ENCODE measurements around the gene CHST15.
"Not testable (repeated sequence)": the region's sequence is repeated elsewhere in the genome, so short reads cannot be mapped to it uniquely, and the experiment has no call there.

Gene CHST15

DNA sequence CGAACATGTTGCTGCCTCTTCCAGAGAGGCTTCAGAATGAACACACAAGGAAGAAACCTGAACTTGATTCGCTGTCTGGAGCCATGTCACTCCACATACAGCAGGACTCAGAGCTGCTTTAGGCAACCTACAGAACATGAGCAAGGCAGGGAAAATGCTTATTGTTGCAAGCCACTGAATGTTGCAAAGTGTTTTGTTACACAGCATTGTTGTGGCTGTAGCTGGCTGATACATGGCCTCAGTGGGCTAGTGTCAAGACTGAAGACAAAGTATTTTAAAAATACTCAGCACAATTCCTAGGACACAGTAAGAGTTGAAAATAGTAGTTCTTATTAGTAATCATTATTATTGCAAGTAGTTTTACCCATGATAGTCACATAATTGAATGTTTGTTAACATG is 3.1 kb upstream of the CHST15 start:
- CTCF ChIA-PET = no interaction called here
- TF ChIP-seq, protein P1, sequence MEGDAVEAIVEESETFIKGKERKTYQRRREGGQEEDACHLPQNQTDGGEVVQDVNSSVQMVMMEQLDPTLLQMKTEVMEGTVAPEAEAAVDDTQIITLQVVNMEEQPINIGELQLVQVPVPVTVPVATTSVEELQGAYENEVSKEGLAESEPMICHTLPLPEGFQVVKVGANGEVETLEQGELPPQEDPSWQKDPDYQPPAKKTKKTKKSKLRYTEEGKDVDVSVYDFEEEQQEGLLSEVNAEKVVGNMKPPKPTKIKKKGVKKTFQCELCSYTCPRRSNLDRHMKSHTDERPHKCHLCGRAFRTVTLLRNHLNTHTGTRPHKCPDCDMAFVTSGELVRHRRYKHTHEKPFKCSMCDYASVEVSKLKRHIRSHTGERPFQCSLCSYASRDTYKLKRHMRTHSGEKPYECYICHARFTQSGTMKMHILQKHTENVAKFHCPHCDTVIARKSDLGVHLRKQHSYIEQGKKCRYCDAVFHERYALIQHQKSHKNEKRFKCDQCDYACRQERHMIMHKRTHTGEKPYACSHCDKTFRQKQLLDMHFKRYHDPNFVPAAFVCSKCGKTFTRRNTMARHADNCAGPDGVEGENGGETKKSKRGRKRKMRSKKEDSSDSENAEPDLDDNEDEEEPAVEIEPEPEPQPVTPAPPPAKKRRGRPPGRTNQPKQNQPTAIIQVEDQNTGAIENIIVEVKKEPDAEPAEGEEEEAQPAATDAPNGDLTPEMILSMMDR (conservative IDR thresholded peaks at IDR 0.05; ENCODE audit: low read depth) = no peak
- POLR2A ChIA-PET (ENCODE audit: low non-redundant PET) = no interaction called here
- DNase-seq (ENCODE audit: low spot score) = no peak
- H3K27ac ChIP-seq = no peak overlapping the region

DNA sequence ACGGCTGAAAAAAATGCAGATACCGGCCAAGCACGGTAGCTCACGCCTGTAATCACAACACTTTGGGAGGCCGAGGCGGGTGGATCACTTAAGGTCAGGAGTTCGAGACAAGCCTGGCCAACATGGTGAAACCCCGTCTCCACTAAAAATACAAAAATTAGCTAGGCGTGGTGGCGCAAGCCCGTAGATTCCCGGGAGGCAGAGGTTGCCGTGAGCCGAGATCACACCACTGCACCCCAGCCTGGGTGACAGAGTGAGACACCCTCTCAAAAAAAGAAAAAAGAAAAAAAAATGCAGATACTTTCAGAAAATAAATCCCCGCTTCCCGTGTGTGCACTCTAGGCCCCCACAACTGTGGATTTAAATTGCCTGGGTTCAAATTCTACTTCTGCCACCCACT is 2.4 kb upstream of the CHST15 start:
- CTCF ChIA-PET; DNase-seq (ENCODE audit: low spot score); H3K27ac ChIP-seq; POLR2A ChIA-PET (ENCODE audit: low non-redundant PET): not testable (repeated sequence)

DNA sequence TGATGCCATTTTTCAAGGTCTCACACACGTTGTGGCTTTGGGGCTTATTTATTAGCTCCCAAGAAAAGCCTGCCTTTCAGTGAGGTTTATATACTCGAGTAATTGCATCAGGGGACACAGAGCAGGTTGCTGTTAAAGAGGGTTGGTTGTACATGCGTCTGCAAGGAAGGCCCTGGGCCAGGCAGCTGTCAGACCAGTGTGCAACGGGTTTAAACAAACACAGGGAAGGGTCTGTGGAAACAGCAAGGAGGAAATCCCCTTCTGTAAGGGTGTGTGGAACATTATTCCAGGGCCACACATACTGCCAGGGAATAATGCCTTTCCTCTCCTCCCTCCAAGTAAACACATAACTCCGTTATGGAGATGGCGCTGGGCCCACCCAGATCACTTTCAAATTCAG is 1.7 kb upstream of the CHST15 start:
- CTCF ChIA-PET = no interaction called here
- TF ChIP-seq, protein P1 (conservative IDR thresholded peaks at IDR 0.05; ENCODE audit: low read depth) = no peak
- POLR2A ChIA-PET (ENCODE audit: low non-redundant PET) = no interaction called here
- no peak for DNase-seq (ENCODE audit: low spot score)
- no peak overlapping the region for H3K27ac ChIP-seq

DNA sequence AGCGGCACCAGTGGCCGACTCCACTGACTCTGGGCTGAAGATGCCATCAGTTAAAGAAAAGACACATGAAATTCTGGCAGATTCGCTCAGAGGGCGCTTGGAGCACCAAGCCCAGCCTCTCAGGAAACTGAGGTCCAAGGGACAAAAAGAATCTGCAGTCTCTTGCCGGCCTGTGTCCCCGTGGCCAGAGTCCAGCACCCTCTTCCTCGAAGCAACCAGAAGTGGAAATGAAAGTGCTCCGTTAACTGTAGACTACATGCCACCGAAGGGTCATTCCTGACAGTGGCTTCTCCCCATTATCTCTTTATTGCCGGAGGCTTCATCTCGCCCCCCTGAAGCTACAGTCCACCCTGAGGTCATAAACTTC is 1.0 kb upstream of the CHST15 start:
- peak overlapping the region; percentile 85 for H3K27ac ChIP-seq
- TF ChIP-seq, protein P1 (conservative IDR thresholded peaks at IDR 0.05; ENCODE audit: low read depth) = no peak
- ChIA-PET CTCF (no interaction called here), POLR2A (ENCODE audit: low non-redundant PET) (no interaction called here)
- DNase-seq (ENCODE audit: low spot score) = no peak

DNA sequence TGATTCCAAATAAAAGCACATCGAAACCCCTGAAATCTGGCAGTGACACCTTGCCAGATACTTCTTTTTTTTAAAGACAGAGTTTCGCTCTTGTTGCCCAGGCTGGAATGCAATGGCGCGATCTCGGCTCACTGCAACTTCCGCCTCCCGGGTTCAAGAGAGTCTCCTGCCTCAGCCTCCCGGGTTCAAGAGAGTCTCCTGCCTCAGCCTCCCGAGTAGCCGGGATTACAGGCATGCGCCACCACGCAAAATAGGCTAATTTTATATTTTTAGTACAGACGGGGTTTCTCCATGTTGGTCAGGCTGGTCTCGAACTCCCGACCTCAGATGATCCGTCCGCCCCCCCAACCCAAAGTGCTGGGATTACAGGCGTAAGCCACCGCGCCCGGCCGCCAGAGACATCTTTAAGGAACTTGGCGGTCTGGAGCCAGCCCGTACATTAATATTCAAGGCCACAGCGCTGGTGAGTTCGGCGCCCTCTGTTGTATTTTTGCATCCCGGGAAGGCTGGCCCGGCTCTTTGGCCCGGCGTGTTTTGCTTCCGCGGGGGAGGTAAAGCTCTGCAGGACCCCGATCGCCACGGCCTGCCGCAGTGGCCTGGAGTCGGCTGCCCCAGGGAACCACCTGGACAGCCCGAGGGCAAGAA is 498 bp upstream of the CHST15 start:
- POLR2A ChIA-PET (ENCODE audit: low non-redundant PET) = interaction anchor here (1.6 kb wide), 1 partner anchor 59 kb away, joined by 9 read pairs; no protein-coding TSS in a partner anchor
- CTCF ChIA-PET = interaction anchor here (0.6 kb wide), 5 partner anchors 45 to 292 kb away, joined by 3 to 5 read pairs (median 4); no protein-coding TSS in a partner anchor
- DNase-seq (ENCODE audit: low spot score) = not testable (repeated sequence)
- H3K27ac ChIP-seq = peak overlapping the region; percentile 85

DNA sequence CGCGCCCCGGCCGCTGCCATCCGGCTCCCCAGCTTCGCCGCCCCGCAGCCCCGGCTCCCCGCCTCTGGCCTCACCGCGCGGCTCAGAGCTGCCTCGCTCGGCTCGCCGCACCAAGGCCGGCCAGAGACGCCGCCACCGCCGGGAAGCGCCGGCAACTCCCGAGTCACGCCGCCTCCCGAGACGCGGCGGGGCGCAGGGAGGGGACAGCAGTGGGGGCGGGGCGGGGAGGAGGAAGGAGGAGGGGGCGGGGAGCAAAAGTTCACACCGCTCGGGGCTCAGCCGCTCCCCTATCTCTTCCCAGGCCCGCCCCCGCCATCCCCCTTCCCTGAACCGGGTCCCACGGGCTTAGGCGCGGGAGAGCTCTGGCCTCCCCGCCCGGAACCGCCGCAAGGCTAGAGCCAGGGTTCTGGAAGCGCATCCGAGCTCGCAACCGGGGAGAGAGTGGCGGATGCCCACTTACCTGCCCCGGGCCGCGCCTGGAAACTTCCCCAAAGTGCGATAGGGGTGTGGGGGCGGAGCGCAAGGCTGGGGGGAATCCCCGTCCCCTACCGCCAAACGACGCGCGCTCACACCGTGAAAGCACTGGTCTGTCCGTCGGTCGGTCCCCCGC is 1.0 kb downstream of the CHST15 start:
- DNase-seq (ENCODE audit: low spot score) = peak; percentile 70
- CTCF ChIA-PET = interaction anchor here (0.5 to 5.6 kb wide), 7 partner anchors 18 to 1720 kb away, joined by 3 to 42 read pairs (median 5); no protein-coding TSS in a partner anchor
- POLR2A ChIA-PET (ENCODE audit: low non-redundant PET) = interaction anchor here (0.6 to 1.6 kb wide), 4 partner anchors 16 to 213 kb away, joined by 3 to 9 read pairs (median 5); no protein-coding TSS in a partner anchor
- peak overlapping the region; percentile 85 for H3K27ac ChIP-seq
- TF ChIP-seq, protein P1 (conservative IDR thresholded peaks at IDR 0.05; ENCODE audit: low read depth) = no peak

DNA sequence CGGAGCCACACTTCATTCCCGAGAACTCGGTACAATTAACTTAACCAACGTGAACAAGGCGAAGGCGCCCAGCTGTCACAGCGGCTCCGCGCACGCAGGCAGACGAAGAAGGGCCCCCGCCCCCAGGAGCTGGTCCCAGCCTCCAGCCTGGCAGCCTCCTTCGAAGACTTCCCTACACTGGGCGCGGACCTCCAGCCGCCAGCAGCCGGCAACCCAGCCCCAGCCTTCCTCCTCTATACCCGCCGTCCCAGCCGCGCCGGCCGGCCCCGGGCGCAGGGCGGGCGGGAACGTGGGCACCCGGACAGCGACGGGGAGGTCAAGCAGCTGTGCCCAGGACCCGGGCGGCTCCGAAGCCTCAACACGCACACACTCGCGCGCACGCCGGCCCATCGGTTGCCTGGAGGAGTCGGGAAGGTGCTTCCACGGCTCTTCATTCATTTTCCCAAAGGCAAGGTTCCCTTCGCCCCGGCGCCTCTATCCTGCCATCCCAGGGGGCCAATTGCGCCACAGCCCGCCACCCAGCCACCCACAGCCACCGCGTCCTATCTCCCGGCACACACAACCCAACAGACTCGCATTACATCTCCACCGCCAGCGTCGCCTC is 1.6 kb downstream of the CHST15 start:
- TF ChIP-seq, protein P1 (conservative IDR thresholded peaks at IDR 0.05; ENCODE audit: low read depth) = no peak
- DNase-seq (ENCODE audit: low spot score) = peak; percentile 45
- peak overlapping the region; percentile 85 for H3K27ac ChIP-seq
- ChIA-PET POLR2A (ENCODE audit: low non-redundant PET) (interaction anchor here (0.6 to 1.0 kb wide), 3 partner anchors 16 to 213 kb away, joined by 3 to 6 read pairs (median 4); no protein-coding TSS in a partner anchor), CTCF (interaction anchor here (0.5 to 5.6 kb wide), 4 partner anchors 96 to 1720 kb away, joined by 3 to 42 read pairs (median 10); no protein-coding TSS in a partner anchor)
